22Rv1 (cell line): ENCODE data around the gene ADAMTS15.

Experiments
- CTCF ChIP-seq: fragments of 450-650 bp; IDR thresholded peaks from 2 replicates; pipeline ENCODE4 v1.5.1; 2017; ENCODE audit warnings: mild to moderate bottlenecking
- ZFX ChIP-seq: fragments of 450-650 bp; IDR thresholded peaks from 2 replicates; pipeline ENCODE4 v1.6.1; 2017; ENCODE audit warnings: antibody characterized with exemption, borderline replicate concordance

GRCh38 chr11:130409594-130410388 is 38.7 kb upstream of the ADAMTS15 start:
- TF ChIP-seq CTCF (no peak), ZFX (no peak)
